Measurements from ENCODE around the gene ZNF892. TPM values are rescaled to one million over a fixed set of nuclear protein-coding genes. Genes with fewer than 3 reads are reported as not detected.

The ZNF892 gene
- total and polyA plus RNA-seq, 2 of the 8 experiments (the other 6 are each of a cell fraction or from before 2014, with no cell fraction given) = 1.4 to 10.7 TPM

GRCh38 chr2:95208106-95208505 lies 785 bp downstream of the ZNF892 start:
- no peak overlapping the region for H2BK120ac ChIP-seq (replicated peaks; ENCODE audit: low read depth, low read length)
- no peak overlapping the region for H3K14ac ChIP-seq (ENCODE audit: insufficient read length)
- peaks cover 0 to 4% (median 2%) of the 10 kb centered on the region in 4 experiments; a peak in 2 of 7 replicates for H3K4me1 ChIP-seq (replicated peaks in 1 of 4; ENCODE audit: control insufficient read depth in 3 of 4, insufficient read depth in 4 of 4, low read length in 3 of 4)
- TF ChIP-seq SRF (IDR thresholded peaks at IDR 0.05; ENCODE audit: low read depth, low read length) (no peak), RFX5 (IDR thresholded peaks at IDR 0.05; ENCODE audit: borderline replicate concordance, low read depth, low read length) (no peak), ASH2L (IDR thresholded peaks at IDR 0.05; ENCODE audit: low read length) (no peak), NRF1 (IDR thresholded peaks at IDR 0.05; ENCODE audit: low read depth, low read length) (no peak), SAP30 (IDR thresholded peaks at IDR 0.05; ENCODE audit: insufficient read depth, insufficient replicate concordance, low read length) (no peak), EP300 (IDR thresholded peaks at IDR 0.05; ENCODE audit: borderline replicate concordance in 1 of 2, low read depth in 2 of 2, low read length in 2 of 2) (no peak), TEAD4 (IDR thresholded peaks at IDR 0.05; ENCODE audit: low read depth, low read length) (no peak), HDAC2 (IDR thresholded peaks at IDR 0.05; ENCODE audit: borderline replicate concordance in 1 of 2, low read depth in 2 of 2, low read length in 2 of 2) (no peak), TAF1 (IDR thresholded peaks at IDR 0.05; ENCODE audit: low read depth, low read length) (no peak), JUN (IDR thresholded peaks at IDR 0.05; ENCODE audit: low read depth, low read length) (no peak), SIX5 (IDR thresholded peaks at IDR 0.05; ENCODE audit: low read depth, low read length) (no peak), TBP (IDR thresholded peaks at IDR 0.05; ENCODE audit: low read depth, low read length) (no peak), MAX (IDR thresholded peaks at IDR 0.05) (no peak), BRCA1 (IDR thresholded peaks at IDR 0.05; ENCODE audit: low read depth, low read length) (no peak)

More at GRCh38 chr2:95208106-95208505, 785 bp downstream of the ZNF892 start:
- no peak overlapping the region for H2BK12ac ChIP-seq (ENCODE audit: low read depth, low read length)
- no peak overlapping the region for H2BK5ac ChIP-seq (ENCODE audit: low read depth, low read length)
- peaks cover 2 to 43% (median 23%) of the 10 kb centered on the region in 4 experiments; a peak in 7 of 8 replicates for H3K36me3 ChIP-seq (ENCODE audit: control insufficient read depth in 2 of 4, insufficient read depth in 4 of 4, low read length in 3 of 4)
- no peak overlapping the region for H2BK20ac ChIP-seq (ENCODE audit: low read length)
- FAIRE-seq (no peak), DNase-seq (ENCODE audit: low read depth in 1 of 2, low spot score in 2 of 2) (no peak)
- ChIA-PET CTCF (ENCODE audit: partially characterized antibody) (no interaction called here), POLR2A (ENCODE audit: partially characterized antibody) (no interaction called here)
- peaks cover 2 to 4% of the 10 kb centered on the region in 2 experiments; a peak in 2 of 4 replicates for H3K79me2 ChIP-seq (ENCODE audit: control insufficient read depth in 1 of 2, insufficient read depth in 2 of 2, low read length in 2 of 2)
- H3K79me1 ChIP-seq (ENCODE audit: low read depth, low read length) = 0 out of 2 replicates have a peak, but pooled peaks cover 2% of the 10 kb centered on the region
- peak overlapping the region in 2 of 4 experiments; percentile 52 to 86; a peak in 4 of 7 replicates for H3K9ac ChIP-seq (replicated peaks in 1 of 4; ENCODE audit: extremely low read depth in 1 of 4, low read depth in 3 of 4, low read length in 3 of 4)
- H3K9me3 ChIP-seq (ENCODE audit: insufficient read depth in 2 of 2, low read depth in 1 of 2, low read length in 1 of 2) = peaks cover 31 to 36% of the 10 kb centered on the region in 2 experiments
- H2AK5ac ChIP-seq (ENCODE audit: low read depth, low read length) = no peak overlapping the region
- WGBS, 2 experiments (ENCODE audit: extremely low coverage in 1 of 2, insufficient coverage in 1 of 2, insufficient read length in 1 of 2, insufficient replicate concordance in 2 of 2, low coverage in 1 of 2, low lambda C conversion rate in 2 of 2, missing lambda C conversion rate in 1 of 2) = 80% methylated on average over 6 of the region's 6 CpGs; no CpG with 5 or more reads in 1 of the 2 experiments
- H4K20me1 ChIP-seq (replicated peaks in 1 of 2; ENCODE audit: control insufficient read depth in 1 of 2, insufficient read depth in 2 of 2, low read length in 2 of 2) = no peaks in the 10 kb centered on the region
- H3K56ac ChIP-seq (replicated peaks; ENCODE audit: insufficient read length, low read depth, low read length) = no peak overlapping the region
- H3K18ac ChIP-seq (ENCODE audit: extremely low read depth, low read length) = no peak overlapping the region
- H4K5ac ChIP-seq (ENCODE audit: insufficient read length, low read depth, low read length) = no peak overlapping the region
- H3K4ac ChIP-seq (replicated peaks; ENCODE audit: insufficient read length, low read depth, low read length) = no peak overlapping the region
- H3K23ac ChIP-seq (ENCODE audit: insufficient read length) = no peak overlapping the region
- H3K27ac ChIP-seq (ENCODE audit: low read depth, low read length) = no peak overlapping the region
- H4K8ac ChIP-seq (ENCODE audit: extremely low read depth, insufficient read depth, low read length) = no peak overlapping the region
- H2AFZ ChIP-seq (ENCODE audit: low read length) = peak overlapping the region; percentile 74
- peaks cover 0 to 10% (median 0%) of the 10 kb centered on the region in 4 experiments; a peak in 3 of 7 replicates for H3K27me3 ChIP-seq (replicated peaks in 1 of 4; ENCODE audit: control insufficient read depth in 3 of 4, extremely low read depth in 1 of 4, insufficient read depth in 3 of 4, low read length in 3 of 4)
- peak overlapping the region; percentile 75 to 77 for H3K4me2 ChIP-seq (ENCODE audit: insufficient read depth in 1 of 2, low read depth in 2 of 2, low read length in 2 of 2)
- peak overlapping the region; percentile 47 to 88 (median 76) for H3K4me3 ChIP-seq (ENCODE audit: extremely low read depth in 1 of 4, insufficient read depth in 2 of 4, low read depth in 3 of 4, low read length in 4 of 4)
- no peak overlapping the region for H2BK15ac ChIP-seq (ENCODE audit: low read length)
- H3K23me2 ChIP-seq (ENCODE audit: low read depth, low read length) = peaks cover 6% of the 10 kb centered on the region; the same call in 1 of the 2 replicates
- no peak overlapping the region for H4K91ac ChIP-seq (replicated peaks; ENCODE audit: insufficient read length, low read length)
